HG02970 (cell line): ENCODE results near the gene MCF2L2.

Source experiments
- ATAC-seq: cut with Tn5 transposase; IDR thresholded peaks from one replicate; pipeline ENCODE4 v1.9.1; 2021; ENCODE audit warnings: mild to moderate bottlenecking, moderate library complexity, moderate number of reproducible peaks; ENCODE audit not compliant: unreplicated experiment, low FRiP score

MCF2L2 gene

DNA sequence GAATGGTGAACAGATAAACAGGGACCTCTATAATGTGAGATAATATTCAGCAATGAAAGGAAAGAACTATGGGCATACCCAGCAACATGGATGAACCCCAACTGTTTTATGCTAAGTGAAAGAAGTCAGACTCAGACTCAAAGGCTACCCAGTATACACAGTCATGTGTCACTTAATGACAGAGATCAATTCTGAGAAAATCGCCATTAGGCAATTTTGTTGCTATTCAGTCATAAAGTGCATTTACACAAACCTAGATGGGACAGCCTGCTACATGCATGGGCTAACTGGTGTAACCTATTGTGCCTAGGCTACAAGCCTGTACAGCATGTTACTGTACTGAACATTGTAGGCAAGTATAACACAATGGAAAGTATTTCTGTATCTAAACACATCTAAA lies 98.9 kb downstream of the MCF2L2 start:
- no peak for ATAC-seq

DNA sequence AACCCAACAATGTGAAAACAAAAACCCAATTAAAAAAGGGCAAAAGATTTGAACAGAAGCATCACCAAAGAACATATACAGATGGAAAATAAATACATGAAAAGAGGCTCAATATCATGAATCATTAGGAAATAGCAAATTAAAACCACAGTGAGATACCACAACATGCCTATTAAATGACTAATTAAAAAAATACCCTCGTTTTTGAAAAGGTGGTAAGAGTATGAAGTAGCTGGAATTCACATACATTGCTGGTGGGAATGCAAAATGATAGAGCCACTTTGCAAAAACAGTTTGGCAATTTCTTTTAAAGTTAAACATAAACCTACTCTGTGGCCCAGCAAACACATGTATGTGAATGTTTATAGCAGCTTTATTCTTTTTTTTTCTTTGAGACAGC lies 99.6 kb downstream of the MCF2L2 start:
- no peak for ATAC-seq

DNA sequence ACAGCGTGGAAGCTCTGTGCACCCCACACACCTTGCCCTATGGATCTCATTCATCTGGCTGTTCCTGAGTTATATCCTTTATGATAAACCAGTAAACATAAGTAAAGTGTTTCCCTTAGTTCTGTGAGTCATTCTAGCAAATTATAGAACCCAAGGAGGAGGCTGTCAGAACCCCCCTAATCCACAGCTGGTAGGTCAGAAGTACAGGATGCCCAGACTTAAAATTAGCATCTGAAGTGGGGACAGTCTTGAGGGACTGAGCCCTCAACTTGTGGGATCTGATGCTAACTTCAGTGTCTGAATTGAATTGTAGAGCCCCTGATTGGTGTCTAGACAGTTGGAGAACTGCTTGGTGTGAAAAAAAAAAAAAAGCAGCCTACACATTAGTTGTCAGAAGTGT lies 100.3 kb downstream of the MCF2L2 start:
- ATAC-seq: no peak

DNA sequence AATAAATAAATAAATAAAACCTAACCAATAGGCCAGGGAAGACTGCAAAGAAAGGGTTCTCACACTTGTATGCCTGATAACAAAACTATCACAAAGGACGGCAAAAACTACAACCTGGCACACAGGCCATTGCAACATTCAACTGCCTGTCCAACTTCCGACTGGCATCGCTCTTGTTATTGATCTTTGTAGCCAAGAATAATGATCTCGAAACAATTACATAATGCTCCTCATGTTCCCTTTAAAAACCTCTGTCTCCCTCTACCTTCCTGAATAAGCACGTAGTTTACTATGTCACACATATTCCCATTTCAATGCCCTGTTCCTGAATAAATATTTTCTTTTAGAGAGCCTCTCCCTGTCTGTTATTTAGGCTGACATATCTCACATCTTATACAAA lies 101.1 kb downstream of the MCF2L2 start:
- ATAC-seq: no peak

DNA sequence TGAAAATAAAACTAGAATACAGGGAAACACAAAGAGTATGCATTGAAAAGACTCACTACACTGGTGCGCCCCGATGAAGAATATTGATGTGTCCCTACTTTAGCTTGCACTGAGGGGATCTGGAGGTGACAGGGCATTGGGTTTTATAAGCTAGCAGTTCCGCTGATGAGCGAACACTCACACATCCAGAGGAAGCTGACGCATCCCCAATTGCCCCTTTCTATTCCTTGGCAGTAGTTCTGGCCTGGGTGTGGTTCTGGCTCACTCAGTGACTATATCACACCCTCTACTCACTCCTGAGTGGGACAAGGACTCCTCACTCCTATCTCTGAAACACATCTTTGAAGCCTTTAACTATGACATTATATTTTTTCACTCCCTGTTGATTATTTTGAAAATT lies 104.3 kb downstream of the MCF2L2 start:
- ATAC-seq: no peak

DNA sequence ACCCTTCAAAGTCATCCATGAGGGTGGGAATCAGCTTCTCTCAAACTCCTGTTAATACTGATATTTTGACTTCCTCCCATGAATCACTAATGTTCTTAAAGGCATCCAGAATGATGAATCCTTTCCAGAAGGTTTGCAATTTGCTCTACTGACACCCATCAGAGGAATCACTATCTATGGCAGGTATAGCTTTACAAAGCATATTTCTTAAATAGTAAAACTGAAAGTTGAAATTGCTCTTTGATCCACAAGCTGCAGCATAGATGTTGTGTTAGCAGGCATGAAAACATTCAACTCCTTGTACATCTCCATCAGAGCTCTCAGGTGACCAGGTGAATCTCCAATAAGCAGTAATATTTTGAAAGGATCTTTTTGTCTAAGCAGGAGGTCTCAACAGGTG lies 109.0 kb downstream of the MCF2L2 start:
- no peak for ATAC-seq

DNA sequence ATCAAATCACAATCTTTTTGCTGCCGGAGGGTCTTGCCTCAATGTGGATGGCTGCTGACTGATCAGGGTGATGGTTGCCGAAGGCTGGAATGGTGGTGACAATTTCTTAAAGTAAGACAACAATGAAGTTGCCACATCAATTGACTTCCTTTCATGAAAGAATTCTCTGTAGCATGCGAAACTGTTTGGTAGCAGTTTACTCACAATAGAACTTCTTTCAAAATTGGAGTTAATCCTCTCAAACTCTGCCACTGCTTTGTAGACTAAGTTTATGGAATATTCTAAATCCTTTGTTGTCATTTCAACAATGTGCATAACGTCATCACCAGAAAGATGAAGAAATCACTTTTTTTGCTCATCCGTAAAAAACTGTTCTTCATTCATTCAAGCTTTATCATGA lies 109.5 kb downstream of the MCF2L2 start:
- ATAC-seq: no peak

DNA sequence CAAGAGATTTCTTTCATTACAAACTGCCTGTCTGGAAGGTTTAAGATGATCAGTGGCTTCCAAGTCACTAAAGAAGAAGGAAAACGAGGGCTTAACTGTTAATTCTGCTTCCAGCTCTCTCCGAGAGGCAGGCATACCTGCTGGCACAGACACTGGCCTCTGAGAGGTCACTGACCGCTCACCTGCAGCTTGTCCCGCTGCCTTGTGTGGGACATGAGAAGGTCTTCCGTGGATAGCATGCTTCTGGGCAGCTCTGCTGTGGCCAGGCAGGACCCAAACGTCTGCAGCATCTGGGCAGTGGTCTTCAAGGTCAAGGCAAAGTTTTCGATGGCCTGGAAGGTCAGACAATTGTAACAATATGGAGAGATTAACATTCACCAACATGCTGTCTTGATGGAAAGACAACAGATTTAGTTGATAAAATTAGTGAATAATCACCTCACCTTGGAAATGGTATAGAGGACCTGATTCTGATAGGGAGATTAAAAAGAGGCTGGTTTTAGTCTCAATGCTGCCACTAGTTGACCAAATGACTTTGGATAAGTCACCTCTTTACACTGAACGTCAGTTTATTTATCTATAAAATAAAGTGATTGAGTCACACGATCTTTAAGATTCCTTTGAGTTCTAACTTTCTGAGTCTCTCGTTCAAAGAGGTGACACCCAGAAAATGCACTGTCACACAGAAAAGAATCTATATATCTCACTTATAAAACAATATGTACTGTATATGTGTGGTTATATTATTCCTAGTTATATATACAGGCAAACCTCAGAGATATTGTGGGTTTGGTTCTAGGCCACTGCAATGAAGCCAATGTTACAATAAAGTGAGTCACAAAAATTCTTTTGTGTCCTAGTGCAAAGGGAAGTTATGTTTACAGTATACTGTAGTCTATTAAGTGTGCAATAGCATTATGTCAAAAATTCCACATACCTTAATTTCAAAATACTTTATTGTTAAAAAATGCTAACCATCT lies 110.2 kb downstream of the MCF2L2 start:
- no peak for ATAC-seq

DNA sequence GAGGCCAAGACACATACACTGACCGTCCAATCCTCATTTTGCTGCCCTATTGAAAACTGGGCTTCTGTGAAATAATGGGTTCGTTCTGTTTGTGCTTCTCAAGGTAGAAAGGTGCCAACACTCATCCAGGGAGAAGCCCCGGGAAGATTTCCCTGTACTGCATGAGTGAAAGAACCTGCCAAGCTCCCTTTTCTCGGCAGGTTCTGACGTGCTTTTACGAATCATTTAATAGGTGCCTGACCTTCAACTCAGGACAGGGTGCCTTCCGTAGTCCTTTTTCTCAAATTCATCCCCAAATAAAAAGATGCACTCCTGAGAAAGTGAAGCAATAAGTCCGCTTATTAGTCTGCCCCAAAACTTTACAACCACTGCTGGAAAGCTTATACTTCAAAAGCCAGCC lies 111.1 kb downstream of the MCF2L2 start:
- no peak for ATAC-seq

DNA sequence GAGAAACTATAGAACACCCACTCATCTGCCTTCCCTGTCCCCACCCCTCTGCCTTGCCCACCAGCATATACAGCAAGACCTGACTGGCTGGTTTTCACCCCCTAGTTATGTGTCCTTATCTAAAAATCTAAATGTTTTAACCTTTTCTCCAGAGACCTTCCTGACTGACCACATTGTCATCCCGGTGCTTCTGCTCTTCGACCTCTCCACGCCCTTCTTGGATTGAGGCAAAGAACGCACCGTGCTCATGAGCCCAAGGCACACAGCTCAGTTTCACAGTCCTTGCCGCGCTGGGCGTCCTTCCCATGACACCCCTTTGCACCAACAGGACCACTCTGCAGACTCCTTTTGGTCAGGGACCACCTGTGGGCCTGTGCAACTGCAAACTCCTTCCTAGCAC lies 112.7 kb downstream of the MCF2L2 start:
- no peak for ATAC-seq

DNA sequence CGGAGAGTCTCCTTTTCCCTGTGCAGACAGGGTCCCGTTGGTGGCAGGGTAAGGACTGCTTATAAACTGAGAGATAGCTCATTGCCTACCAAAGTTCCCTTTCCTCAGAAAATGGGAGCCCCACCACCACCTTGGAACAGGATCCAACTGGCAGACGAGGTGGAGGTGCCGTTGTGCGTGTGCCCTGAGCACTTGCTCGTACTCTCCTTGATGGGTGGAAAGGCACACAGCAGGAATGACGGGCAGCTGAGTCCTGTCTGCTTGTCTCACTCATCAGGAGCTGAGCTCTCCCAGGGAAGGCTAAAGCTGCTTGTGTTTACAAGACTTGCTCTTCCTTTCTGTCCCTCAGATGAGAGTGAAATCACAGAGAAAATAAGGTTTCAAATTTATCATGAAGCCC lies 114.7 kb downstream of the MCF2L2 start:
- no peak for ATAC-seq

DNA sequence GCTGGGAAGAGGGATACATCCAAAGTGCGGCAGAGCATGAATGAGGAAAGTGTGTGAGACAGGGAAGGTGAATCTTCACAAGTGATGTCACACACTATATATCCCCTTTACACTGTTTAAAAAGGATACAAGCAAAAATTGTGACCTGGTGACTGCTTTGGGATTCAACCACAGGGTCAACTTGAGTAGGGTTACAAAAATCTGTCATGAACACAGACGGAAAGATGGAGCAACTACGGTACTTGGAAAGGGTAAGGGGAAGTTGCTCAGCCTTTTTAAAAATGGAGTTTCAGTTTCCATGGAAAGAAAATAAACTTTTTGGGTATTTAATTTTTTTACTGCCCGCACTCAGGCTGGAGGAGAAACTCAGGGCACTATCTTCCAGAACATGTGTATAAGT lies 115.1 kb downstream of the MCF2L2 start:
- no peak for ATAC-seq

DNA sequence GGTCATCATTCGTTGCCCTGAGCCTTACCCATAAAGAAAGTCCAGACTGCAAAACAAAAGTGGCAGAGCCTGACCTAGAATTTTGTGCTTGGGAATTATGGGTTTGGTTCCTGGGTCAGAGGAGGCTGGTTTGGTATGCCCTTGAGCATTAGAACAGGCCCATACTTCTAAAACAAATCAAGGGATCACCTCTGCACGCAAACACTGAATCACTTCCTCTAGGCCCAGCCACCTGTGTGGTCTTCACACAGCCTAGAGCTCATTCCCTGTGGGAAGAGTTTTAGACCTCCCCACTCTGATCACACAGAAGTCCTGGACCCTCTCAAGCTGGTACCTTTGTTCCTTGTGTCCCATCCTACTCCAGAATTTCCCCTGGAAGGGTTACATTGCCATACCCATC lies 116.0 kb downstream of the MCF2L2 start:
- ATAC-seq: no peak

DNA sequence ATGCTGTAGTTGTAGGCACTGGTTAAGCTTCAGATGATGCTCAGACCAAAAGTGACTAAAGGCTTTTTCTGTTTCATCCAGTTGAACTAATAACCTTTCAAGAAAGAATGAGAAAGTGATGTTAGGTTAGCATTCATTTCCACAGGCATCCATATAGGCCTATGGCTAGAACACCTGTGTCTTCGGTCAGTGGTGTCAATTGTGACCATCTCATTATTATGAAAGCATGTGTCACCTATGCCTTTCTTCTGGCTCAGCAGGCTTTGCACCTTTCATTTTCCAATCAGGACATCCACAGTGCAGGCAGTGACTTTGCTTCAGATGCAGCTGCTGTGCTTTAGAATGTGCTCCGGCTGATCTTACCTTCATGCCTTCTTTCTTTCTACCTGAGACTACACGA lies 117.5 kb downstream of the MCF2L2 start:
- ATAC-seq: no peak

DNA sequence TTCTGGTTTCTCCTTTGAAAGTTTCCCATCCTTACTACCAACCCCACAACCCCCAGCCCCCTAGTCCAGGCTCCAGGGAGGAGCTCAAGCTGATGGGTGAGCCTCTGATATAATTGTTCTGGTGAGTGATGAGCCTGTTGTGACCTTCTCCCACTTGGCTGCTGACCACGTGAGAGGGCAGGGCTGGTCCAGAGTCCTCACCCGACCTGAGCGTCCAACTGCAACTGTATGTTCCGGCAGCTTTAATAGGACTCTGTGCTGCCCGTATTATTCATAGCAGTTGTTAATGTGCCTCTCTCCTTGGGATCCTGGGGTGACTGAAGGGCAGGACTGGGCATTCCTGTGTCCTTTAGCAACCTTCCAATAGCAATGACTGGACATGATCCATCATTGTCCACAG lies 119.1 kb downstream of the MCF2L2 start:
- ATAC-seq: no peak

DNA sequence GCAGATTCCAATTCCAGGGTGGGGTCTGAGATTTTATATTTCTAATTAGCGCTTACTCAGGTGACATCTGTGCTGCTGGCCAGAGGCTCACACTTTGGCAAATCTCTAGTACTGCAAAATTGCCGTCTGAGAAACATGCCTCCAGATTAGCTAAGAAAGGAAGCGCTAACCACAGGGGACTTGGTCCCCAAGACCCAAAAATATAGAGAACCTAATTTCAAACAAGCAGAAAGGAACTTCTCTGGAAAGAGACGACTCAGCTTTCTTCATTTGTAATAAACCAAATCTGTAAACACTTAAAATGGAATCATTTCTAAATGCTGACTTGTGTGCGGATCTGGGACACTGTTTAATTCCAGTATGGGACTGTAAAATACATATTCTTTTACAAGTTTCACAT lies 119.7 kb downstream of the MCF2L2 start:
- no peak for ATAC-seq

DNA sequence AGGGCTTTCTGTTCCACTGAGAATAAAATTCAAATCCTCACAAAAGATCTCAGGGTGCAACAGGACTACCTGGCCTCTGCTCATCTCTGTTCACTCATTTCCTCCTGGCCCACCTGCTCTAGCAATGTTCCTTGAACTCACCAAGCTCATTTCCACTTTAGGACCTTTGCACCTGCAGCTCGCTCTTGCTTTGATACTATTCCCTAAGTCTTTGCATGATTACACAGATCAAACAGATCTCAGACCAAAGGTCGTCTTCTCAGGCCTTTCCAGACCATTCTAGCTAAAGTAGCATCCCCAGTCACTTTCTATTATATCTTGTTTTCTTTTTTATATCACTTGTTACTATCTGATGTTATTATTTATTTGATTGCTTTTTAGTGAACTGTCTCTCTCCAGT lies 120.7 kb downstream of the MCF2L2 start:
- no peak for ATAC-seq

DNA sequence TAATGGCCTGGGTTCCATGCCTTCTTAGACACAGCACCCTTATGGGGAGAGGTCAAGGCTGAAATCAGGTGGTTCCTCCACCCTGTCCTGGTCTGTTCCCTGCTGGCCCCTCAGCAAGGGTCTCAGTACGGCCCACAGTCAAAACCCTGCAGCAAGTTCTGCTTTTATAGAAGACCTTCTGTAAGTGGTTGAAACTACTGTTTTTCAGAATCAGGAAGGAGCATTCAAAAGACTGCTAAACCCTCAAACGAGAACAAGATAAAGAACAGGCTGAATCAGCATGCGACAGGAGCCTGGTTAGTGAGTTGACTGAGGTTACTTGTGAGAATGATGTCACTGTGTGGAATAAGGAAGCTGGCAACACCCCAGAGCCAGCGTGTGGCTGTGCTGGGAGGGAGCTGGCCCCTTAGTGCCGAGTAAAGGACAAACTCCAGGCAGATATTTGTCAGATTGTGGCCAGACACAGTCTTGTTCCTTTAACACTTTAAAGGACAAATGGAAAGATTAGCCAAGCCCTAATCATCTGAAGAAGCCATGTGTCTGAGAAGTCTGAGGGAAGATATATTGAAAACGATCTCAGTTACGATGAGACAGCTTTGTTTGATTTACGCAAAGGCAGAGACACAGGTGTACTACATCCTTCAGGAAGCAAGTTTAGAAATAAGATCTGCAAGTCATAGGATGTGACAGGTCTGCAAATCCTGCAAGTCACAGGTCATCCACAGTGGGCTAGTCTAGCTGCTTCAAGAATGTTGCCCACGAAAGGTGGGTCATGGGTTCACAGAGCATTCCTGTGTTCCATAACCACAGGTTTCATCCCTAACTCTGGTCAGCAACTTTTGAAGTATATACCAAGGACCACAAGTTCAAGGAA lies 121.4 kb downstream of the MCF2L2 start:
- no peak for ATAC-seq

DNA sequence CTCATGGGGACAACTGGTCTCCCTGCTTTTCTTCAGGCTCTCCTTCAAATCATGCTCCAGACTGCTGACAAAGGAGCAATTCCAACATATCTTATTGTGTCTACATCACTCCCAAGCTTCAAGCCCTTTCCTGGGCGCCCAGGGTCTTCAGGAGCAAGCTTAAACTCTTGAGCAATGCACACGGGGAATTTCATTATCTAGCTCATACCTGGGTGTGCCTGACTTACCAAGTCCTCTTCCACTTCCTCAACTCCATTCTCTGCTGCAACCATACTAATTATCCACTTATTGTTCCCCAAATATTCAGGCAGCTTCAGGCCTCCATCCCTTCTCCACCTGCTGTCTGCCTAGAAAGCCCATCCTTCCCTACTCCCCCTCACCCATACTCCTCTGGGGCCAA lies 124.7 kb downstream of the MCF2L2 start:
- ATAC-seq: no peak

DNA sequence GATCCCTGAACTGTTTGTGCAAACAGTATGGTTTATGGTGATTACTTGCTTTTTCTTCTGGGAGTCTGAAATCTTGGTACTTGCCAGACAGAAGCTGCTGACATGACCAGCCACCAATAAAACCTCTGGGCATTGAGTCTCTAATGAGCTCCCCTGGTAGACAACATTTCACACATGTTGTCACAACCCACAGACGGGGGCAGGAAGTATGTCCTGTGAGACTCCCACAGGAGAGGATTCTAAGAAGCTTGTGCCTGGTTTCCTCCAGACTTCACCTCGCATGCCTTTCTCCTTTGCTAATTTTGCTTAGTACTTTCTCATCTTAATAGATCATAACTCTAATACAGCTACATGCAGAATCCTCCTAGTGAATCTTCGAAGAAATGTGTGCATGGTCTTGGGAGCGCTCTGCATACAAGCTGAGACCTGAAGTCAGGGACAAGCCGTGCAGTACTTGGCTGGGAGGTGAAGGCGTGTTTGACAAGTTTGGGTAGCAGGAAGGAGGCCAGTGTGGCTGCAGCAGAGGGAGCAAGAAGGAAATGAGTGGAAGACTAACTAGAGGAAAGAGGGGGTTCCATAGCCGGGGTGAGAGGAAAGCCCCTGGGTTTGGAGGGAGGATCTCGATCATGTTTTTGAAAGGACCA lies 126.4 kb downstream of the MCF2L2 start:
- no peak for ATAC-seq

DNA sequence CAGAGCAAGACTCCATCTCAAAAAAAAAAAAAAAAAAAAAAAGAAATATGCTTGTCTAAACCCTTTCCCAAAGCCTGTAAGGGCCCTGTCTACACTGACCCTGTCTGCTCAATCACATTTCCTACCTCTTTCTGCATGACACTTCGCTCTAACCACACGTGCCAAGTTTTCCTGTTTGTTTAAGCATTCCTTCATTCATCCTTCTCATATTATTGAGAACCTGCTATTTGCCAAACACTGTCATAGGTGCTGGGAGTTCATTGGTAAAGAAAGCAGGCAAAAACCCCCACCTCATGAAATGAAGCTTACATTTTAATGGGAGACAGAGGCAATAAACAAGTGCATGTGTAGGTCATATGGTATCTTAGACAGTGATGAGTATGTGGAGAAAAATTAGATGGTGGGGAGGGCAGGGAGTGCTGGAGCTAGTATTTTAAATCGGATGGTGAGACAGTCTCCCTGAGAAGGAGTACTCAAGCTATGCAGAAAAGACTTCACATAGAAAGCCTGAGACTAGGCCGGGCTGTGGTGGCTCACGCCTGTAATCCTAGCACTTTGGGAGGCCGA lies 127.3 kb downstream of the MCF2L2 start:
- no peak for ATAC-seq
